ENCODE results near the gene ANKRD17. TPM values are rescaled to one million over a fixed set of nuclear protein-coding genes. Genes with fewer than 3 reads are reported as not detected.

ANKRD17 gene
- total and polyA plus RNA-seq, 9 of the 15 experiments (the other 6 are each of a cell fraction or from before 2014, with no cell fraction given), result 25.5 to 86.9 (median 52.2) TPM

GRCh38 chr4:73258686-73259570 is at the start of gene ANKRD17 (continued):
- TF ChIP-seq NR4A1 (CRISPR knock-in tag; IDR thresholded peaks at IDR 0.05), result no peak
- TF ChIP-seq NR4A1 (tag; IDR thresholded peaks at IDR 0.05), result 0 out of 2 replicates have a peak, but pooled peaks have one; percentile 31
- peak; percentile 95 for TF ChIP-seq POLR2H (tag; IDR thresholded peaks at IDR 0.05; ENCODE audit: low read depth)
- no peak for TF ChIP-seq NFXL1 (CRISPR knock-in tag; IDR thresholded peaks at IDR 0.05)
- TF ChIP-seq YY1 (IDR thresholded peaks at IDR 0.05; ENCODE audit: borderline replicate concordance in 1 of 3, control insufficient read depth in 1 of 3, extremely low read depth in 1 of 3, insufficient read depth in 3 of 3, insufficient read length in 1 of 3, insufficient replicate concordance in 2 of 3, low read depth in 1 of 3, low read length in 2 of 3), result peak in 2 of 3 experiments; percentile 84 to 92
- no peak for TF ChIP-seq USF2 (CRISPR knock-in tag; IDR thresholded peaks at IDR 0.05)
- TF ChIP-seq GTF2E2 (tag; IDR thresholded peaks at IDR 0.05), result peak; percentile 72; the same call in 1 of the 2 replicates
- peak; percentile 96 for TF ChIP-seq EP400 (IDR thresholded peaks at IDR 0.05)
- no peak for TF ChIP-seq SRSF3 (IDR thresholded peaks at IDR 0.05; ENCODE audit: insufficient read depth, low read length)
- TF ChIP-seq PRPF4 (IDR thresholded peaks at IDR 0.05; ENCODE audit: insufficient read depth, low read depth, low read length, poor library complexity, severe bottlenecking), result peak; percentile 22
- peak; percentile 86 to 92 for TF ChIP-seq MNT (conservative IDR thresholded peaks at IDR 0.05)
- TF ChIP-seq CBFA2T3 (IDR thresholded peaks at IDR 0.05), result no peak
- TF ChIP-seq ZBTB26 (CRISPR knock-in tag; IDR thresholded peaks at IDR 0.05), result no peak
- 0 out of 4 replicates have a peak, but pooled peaks of 1 of the 2 experiments have one; percentile 26 for TF ChIP-seq KDM4B (IDR thresholded peaks at IDR 0.05; ENCODE audit: borderline replicate concordance in 2 of 2, low read depth in 1 of 2)
- TF ChIP-seq SAP30 (IDR thresholded peaks at IDR 0.05; ENCODE audit: borderline replicate concordance, insufficient read depth, low read depth, low read length, poor library complexity, severe bottlenecking), result peak; percentile 55
- TF ChIP-seq E2F5 (CRISPR knock-in tag; IDR thresholded peaks at IDR 0.05), result no peak
- no peak for TF ChIP-seq SRSF9 (IDR thresholded peaks at IDR 0.05; ENCODE audit: borderline replicate concordance, low read depth, low read length)
- TF ChIP-seq SMAD1 (IDR thresholded peaks at IDR 0.05; ENCODE audit: low read depth, low read length, partially characterized antibody), result peak; percentile 87
- no peak for TF ChIP-seq ARNT (IDR thresholded peaks at IDR 0.05)
- TF ChIP-seq ZSCAN32 (CRISPR knock-in tag; IDR thresholded peaks at IDR 0.05), result no peak
